HUES48 (cell line): ENCODE data around the gene SF3A2.
"Not testable (repeated sequence)": the region's sequence is repeated elsewhere in the genome, so short reads cannot be mapped to it uniquely, and the experiment has no call there.

Experiments used
- H3K27ac ChIP-seq: one replicate; pipeline ENCODE4 v1.7.0; 2013; ENCODE audit warnings: low read depth, low read length, inconsistent platforms
- H3K27me3 ChIP-seq: 2 replicates; pipeline ENCODE4 v1.6.1; 2013; ENCODE audit warnings: mild to moderate bottlenecking, low read length; ENCODE audit not compliant: control insufficient read depth, insufficient read depth
- H3K36me3 ChIP-seq: 2 replicates; pipeline ENCODE4 v1.6.1; 2013; ENCODE audit warnings: low read length; ENCODE audit not compliant: control insufficient read depth, insufficient read depth
- H3K4me1 ChIP-seq: 2 replicates; pipeline ENCODE4 v1.6.1; 2013; ENCODE audit warnings: mild to moderate bottlenecking, low read length; ENCODE audit not compliant: control insufficient read depth, insufficient read depth
- H3K4me3 ChIP-seq: 2 replicates; pipeline ENCODE4 v1.5.1; 2013; ENCODE audit warnings: mild to moderate bottlenecking, low read depth, low read length
- H3K9ac ChIP-seq: 2 replicates; pipeline ENCODE4 v1.6.1; 2013; ENCODE audit warnings: mild to moderate bottlenecking, low read depth, low read length, moderate library complexity
- H3K9me3 ChIP-seq: 2 replicates; pipeline ENCODE4 v1.6.1; 2013; ENCODE audit warnings: low read length; ENCODE audit not compliant: control insufficient read depth, insufficient read depth

The SF3A2 gene

GRCh38 chr19:2195914-2196313 lies 40.7 kb upstream of the SF3A2 start:
- no peaks in the 10 kb centered on the region for H3K4me1 ChIP-seq
- no peak overlapping the region for H3K4me3 ChIP-seq
- peaks cover 55% of the 10 kb centered on the region for H3K36me3 ChIP-seq
- H3K9me3 ChIP-seq, result no peaks in the 10 kb centered on the region
- no peak overlapping the region for H3K9ac ChIP-seq
- no peak overlapping the region for H3K27ac ChIP-seq
- no peaks in the 10 kb centered on the region for H3K27me3 ChIP-seq

- Histone ChIP-seq H3K4me3 (no peak overlapping the region), H3K4me1 (no peaks in the 10 kb centered on the region), H3K36me3 (peaks cover 48% of the 10 kb centered on the region), H3K27me3 (no peaks in the 10 kb centered on the region), H3K9ac (no peak overlapping the region), H3K27ac (no peak overlapping the region), H3K9me3 (no peaks in the 10 kb centered on the region)
These were observed 39.4 kb upstream of the SF3A2 start for GRCh38 chr19:2197270-2197669.

GRCh38 chr19:2198317-2198716 lies 38.3 kb upstream of the SF3A2 start:
- Histone ChIP-seq H3K4me1 (no peaks in the 10 kb centered on the region), H3K36me3 (peaks cover 44% of the 10 kb centered on the region), H3K9me3 (no peaks in the 10 kb centered on the region), H3K4me3 (no peak overlapping the region), H3K27me3 (no peaks in the 10 kb centered on the region), H3K9ac (no peak overlapping the region), H3K27ac (no peak overlapping the region)

- Histone ChIP-seq H3K9me3 (no peaks in the 10 kb centered on the region), H3K9ac (no peak overlapping the region), H3K36me3 (peaks cover 42% of the 10 kb centered on the region), H3K27ac (no peak overlapping the region), H3K4me1 (no peaks in the 10 kb centered on the region), H3K27me3 (no peaks in the 10 kb centered on the region), H3K4me3 (no peak overlapping the region)
These were observed 37.4 kb upstream of the SF3A2 start for GRCh38 chr19:2199215-2199614.

GRCh38 chr19:2199861-2200623 lies 36.6 kb upstream of the SF3A2 start:
- Histone ChIP-seq H3K9ac (no peak overlapping the region), H3K9me3 (no peaks in the 10 kb centered on the region), H3K4me3 (no peak overlapping the region), H3K36me3 (peaks cover 38% of the 10 kb centered on the region), H3K27ac (no peak overlapping the region), H3K27me3 (no peaks in the 10 kb centered on the region), H3K4me1 (no peaks in the 10 kb centered on the region)

- not testable (repeated sequence) for H3K4me3 ChIP-seq, H3K27me3 ChIP-seq, H3K9ac ChIP-seq, H3K9me3 ChIP-seq, H3K27ac ChIP-seq, H3K4me1 ChIP-seq
- peaks cover 33% of the 10 kb centered on the region for H3K36me3 ChIP-seq
These were observed 35.9 kb upstream of the SF3A2 start for GRCh38 chr19:2200624-2201294.

GRCh38 chr19:2201473-2202148 lies 35.0 kb upstream of the SF3A2 start:
- no peaks in the 10 kb centered on the region for H3K27me3 ChIP-seq
- H3K4me1 ChIP-seq, result no peaks in the 10 kb centered on the region
- no peak overlapping the region; the same call in 1 of the 2 replicates for H3K9ac ChIP-seq
- H3K27ac ChIP-seq, result no peak overlapping the region
- no peaks in the 10 kb centered on the region for H3K9me3 ChIP-seq
- H3K36me3 ChIP-seq, result peaks cover 29% of the 10 kb centered on the region
- no peak overlapping the region for H3K4me3 ChIP-seq

- H3K36me3 ChIP-seq, result peaks cover 34% of the 10 kb centered on the region
- H3K9ac ChIP-seq, result no peak overlapping the region
- H3K4me1 ChIP-seq, result no peaks in the 10 kb centered on the region
- no peaks in the 10 kb centered on the region for H3K27me3 ChIP-seq
- H3K4me3 ChIP-seq, result no peak overlapping the region
- no peak overlapping the region for H3K27ac ChIP-seq
- H3K9me3 ChIP-seq, result no peaks in the 10 kb centered on the region
These were observed 34.3 kb upstream of the SF3A2 start for GRCh38 chr19:2202366-2202765.

- Histone ChIP-seq H3K4me3 (no peak overlapping the region), H3K4me1 (no peaks in the 10 kb centered on the region), H3K27me3 (no peaks in the 10 kb centered on the region), H3K27ac (no peak overlapping the region), H3K36me3 (peaks cover 46% of the 10 kb centered on the region), H3K9me3 (no peaks in the 10 kb centered on the region), H3K9ac (no peak overlapping the region)
These were observed 29.6 kb upstream of the SF3A2 start for GRCh38 chr19:2207008-2207407.

- Histone ChIP-seq H3K4me3 (no peak overlapping the region), H3K36me3 (peaks cover 48% of the 10 kb centered on the region), H3K9ac (no peak overlapping the region), H3K27ac (no peak overlapping the region), H3K27me3 (no peaks in the 10 kb centered on the region), H3K4me1 (no peaks in the 10 kb centered on the region), H3K9me3 (no peaks in the 10 kb centered on the region)
These were observed 28.4 kb upstream of the SF3A2 start for GRCh38 chr19:2207991-2208860.
